HG03025 (cell line): ENCODE results near the gene VPS52.

ENCODE experiments used
- ATAC-seq: cut with Tn5 transposase; IDR thresholded peaks from one replicate; pipeline ENCODE4 v1.9.1; 2021; ENCODE audit warnings: mild to moderate bottlenecking, moderate library complexity; ENCODE audit not compliant: unreplicated experiment, low FRiP score

Gene VPS52

GRCh38 chr6:33271468-33272274, at the start of gene VPS52, which contains the start of gene RPS18:
Gene VPS52, minus strand, starts transcription at chr6:33271876. Its CDS starts 201 bp downstream, at chr6:33271675.
Gene RPS18, plus strand, starts transcription at chr6:33272075. Its CDS starts 45 bp downstream, at chr6:33272120.
- ATAC-seq, result peak; percentile 68

GRCh38 chr6:33321227-33321626, 49.6 kb upstream of the VPS52 start:
- ATAC-seq, result no peak

GRCh38 chr6:33320315-33321181, 48.9 kb upstream of the VPS52 start:
- ATAC-seq, result no peak

- no peak for ATAC-seq
Observed at GRCh38 chr6:33319939-33320314, 48.3 kb upstream of the VPS52 start.

- ATAC-seq, result no peak
Observed at GRCh38 chr6:33318426-33319073, 46.9 kb upstream of the VPS52 start.

GRCh38 chr6:33317669-33318425, 46.2 kb upstream of the VPS52 start, which contains the start of gene ZBTB22:
Gene ZBTB22, minus strand, starts transcription at chr6:33317744. Its CDS starts 828 bp downstream, at chr6:33316916.
- ATAC-seq, result peak; percentile 47

- no peak for ATAC-seq
Observed at GRCh38 chr6:33317419-33317668, 45.7 kb upstream of the VPS52 start.

- ATAC-seq, result no peak
Observed at GRCh38 chr6:33316603-33317418, 45.1 kb upstream of the VPS52 start.

- ATAC-seq, result no peak
Observed at GRCh38 chr6:33315793-33316602, 44.3 kb upstream of the VPS52 start.

- no peak for ATAC-seq
Observed at GRCh38 chr6:33314943-33315792, 43.5 kb upstream of the VPS52 start.

GRCh38 chr6:33314515-33314942, 42.9 kb upstream of the VPS52 start:
- ATAC-seq, result no peak

- ATAC-seq, result no peak
Observed at GRCh38 chr6:33313709-33314514, 42.2 kb upstream of the VPS52 start, which contains the start of gene TAPBP. Gene TAPBP, minus strand, starts transcription at chr6:33314078. Its CDS starts 37 bp downstream, at chr6:33314041.

- ATAC-seq, result no peak
Observed at GRCh38 chr6:33313105-33313708, 41.5 kb upstream of the VPS52 start.

- no peak for ATAC-seq
Observed at GRCh38 chr6:33312361-33313104, 40.9 kb upstream of the VPS52 start.

GRCh38 chr6:33306356-33306755, 34.7 kb upstream of the VPS52 start:
- ATAC-seq, result no peak

- ATAC-seq, result no peak
Observed at GRCh38 chr6:33305052-33305451, 33.4 kb upstream of the VPS52 start.
